ENCODE results near the gene DRC7. TPM values are rescaled to one million over a fixed set of nuclear protein-coding genes. Genes with fewer than 3 reads are reported as not detected.
"Not testable (repeated sequence)": the region's sequence is repeated elsewhere in the genome, so short reads cannot be mapped to it uniquely, and the experiment has no call there.

The DRC7 gene
- total RNA-seq, 2 donors from 2014 or later, result not detected

DNA sequence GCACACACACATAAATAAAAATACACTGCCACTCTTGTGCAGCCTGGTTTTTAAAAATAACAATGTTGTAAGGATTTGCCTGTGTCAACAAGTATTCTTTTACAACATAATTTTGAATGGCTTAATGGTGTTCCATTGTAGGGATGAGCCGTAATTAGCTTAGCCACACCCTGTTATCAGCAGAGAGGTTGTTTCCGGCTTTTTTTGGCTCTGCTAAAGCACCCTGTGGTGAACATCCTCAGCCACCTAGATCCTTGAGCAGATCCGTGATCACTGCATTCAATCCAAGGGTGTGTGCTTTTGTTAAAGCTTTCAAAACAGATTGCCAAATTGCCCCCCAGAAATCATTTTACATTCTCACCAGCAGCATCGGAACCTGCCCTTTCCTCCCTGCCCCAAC lies 47.9 kb downstream of the DRC7 start:
- TF ChIP-seq, protein P1, sequence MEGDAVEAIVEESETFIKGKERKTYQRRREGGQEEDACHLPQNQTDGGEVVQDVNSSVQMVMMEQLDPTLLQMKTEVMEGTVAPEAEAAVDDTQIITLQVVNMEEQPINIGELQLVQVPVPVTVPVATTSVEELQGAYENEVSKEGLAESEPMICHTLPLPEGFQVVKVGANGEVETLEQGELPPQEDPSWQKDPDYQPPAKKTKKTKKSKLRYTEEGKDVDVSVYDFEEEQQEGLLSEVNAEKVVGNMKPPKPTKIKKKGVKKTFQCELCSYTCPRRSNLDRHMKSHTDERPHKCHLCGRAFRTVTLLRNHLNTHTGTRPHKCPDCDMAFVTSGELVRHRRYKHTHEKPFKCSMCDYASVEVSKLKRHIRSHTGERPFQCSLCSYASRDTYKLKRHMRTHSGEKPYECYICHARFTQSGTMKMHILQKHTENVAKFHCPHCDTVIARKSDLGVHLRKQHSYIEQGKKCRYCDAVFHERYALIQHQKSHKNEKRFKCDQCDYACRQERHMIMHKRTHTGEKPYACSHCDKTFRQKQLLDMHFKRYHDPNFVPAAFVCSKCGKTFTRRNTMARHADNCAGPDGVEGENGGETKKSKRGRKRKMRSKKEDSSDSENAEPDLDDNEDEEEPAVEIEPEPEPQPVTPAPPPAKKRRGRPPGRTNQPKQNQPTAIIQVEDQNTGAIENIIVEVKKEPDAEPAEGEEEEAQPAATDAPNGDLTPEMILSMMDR (IDR thresholded peaks at IDR 0.05), result no peak
- Histone ChIP-seq H3K9ac (ENCODE audit: low read depth in 2 of 2, low read length in 2 of 2) (no peak overlapping the region), H3K9me3 (no peaks in the 10 kb centered on the region), H3K4me1 (no peaks in the 10 kb centered on the region), H3K36me3 (no peaks in the 10 kb centered on the region), H3K27me3 (no peaks in the 10 kb centered on the region), H3K27ac (no peak overlapping the region), H3K4me3 (no peak overlapping the region)
- no peak for DNase-seq
- intact Hi-C loops (cut with DNase I), result no loop called here

- Histone ChIP-seq H3K4me3 (no peak overlapping the region), H3K27ac (no peak overlapping the region), H3K9me3 (no peaks in the 10 kb centered on the region), H3K9ac (ENCODE audit: low read depth in 2 of 2, low read length in 2 of 2) (no peak overlapping the region), H3K4me1 (no peaks in the 10 kb centered on the region), H3K27me3 (no peaks in the 10 kb centered on the region), H3K36me3 (no peaks in the 10 kb centered on the region)
- intact Hi-C loops (cut with DNase I), result no loop called here
- TF ChIP-seq, protein P1 (IDR thresholded peaks at IDR 0.05), result no peak
- no peak for DNase-seq
Measured at GRCh38 chr16:57743458-57743857, 48.9 kb downstream of the DRC7 start.

GRCh38 chr16:57743886-57744641 lies 49.5 kb downstream of the DRC7 start:
- Histone ChIP-seq H3K9me3 (no peaks in the 10 kb centered on the region), H3K4me3 (no peak overlapping the region), H3K4me1 (no peaks in the 10 kb centered on the region), H3K27ac (no peak overlapping the region), H3K9ac (ENCODE audit: low read depth in 2 of 2, low read length in 2 of 2) (no peak overlapping the region), H3K27me3 (no peaks in the 10 kb centered on the region), H3K36me3 (no peaks in the 10 kb centered on the region)
- TF ChIP-seq, protein P1 (IDR thresholded peaks at IDR 0.05), result no peak
- DNase-seq, result no peak
- intact Hi-C loops (cut with DNase I), result no loop called here

DNA sequence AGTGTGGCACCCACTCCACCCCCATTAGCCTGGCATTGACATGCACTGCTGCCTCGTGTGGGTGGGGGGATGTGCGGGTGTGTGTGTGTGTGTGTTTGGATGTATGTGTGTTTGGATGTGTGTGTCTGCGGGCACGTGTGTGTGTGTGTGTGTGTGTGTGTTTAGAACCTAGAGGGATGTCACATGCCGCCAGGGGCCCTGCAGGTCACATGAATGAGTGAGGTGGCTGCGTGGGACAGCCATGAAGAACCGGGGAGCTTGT lies 50.0 kb downstream of the DRC7 start:
- H3K36me3 ChIP-seq, result no peaks in the 10 kb centered on the region
- no peaks in the 10 kb centered on the region for H3K9me3 ChIP-seq
- intact Hi-C loops (cut with DNase I), result no loop called here

DNA sequence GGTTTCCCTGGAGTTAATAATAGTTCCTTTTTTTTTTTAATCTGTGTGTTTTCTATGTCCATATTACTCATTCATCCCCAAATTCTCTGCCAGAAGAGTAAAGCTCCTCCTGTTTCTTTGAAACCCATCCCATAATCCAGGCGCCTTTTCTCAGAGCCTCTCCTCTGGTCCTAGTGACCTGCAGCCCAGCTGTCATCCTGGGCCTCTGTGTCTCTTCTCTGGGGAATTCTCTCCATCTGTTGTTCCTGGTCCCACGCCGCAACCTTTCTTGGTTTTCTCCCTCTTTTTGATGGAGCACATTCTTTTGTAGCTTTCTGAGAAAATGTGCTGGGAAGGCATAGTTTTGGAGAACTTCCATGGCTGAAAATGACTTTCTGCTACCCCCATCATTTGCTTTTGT lies 51.2 kb downstream of the DRC7 start:
- no peak for DNase-seq
- no peaks in the 10 kb centered on the region for H3K9me3 ChIP-seq
- no peak overlapping the region for H3K4me3 ChIP-seq
- H3K27ac ChIP-seq, result no peak overlapping the region
- TF ChIP-seq, protein P1 (IDR thresholded peaks at IDR 0.05), result no peak
- H3K9ac ChIP-seq (ENCODE audit: low read depth in 2 of 2, low read length in 2 of 2), result no peak overlapping the region
- no peaks in the 10 kb centered on the region for H3K4me1 ChIP-seq
- H3K36me3 ChIP-seq, result no peaks in the 10 kb centered on the region
- H3K27me3 ChIP-seq, result no peaks in the 10 kb centered on the region
- intact Hi-C loops (cut with DNase I), result no loop called here

More for the DNA sequence above, 50.0 kb downstream of the DRC7 start:
- H3K27ac ChIP-seq, result no peak overlapping the region
- TF ChIP-seq, protein P1 (IDR thresholded peaks at IDR 0.05), result no peak
- H3K4me1 ChIP-seq, result no peaks in the 10 kb centered on the region
- no peak overlapping the region for H3K9ac ChIP-seq (ENCODE audit: low read depth in 2 of 2, low read length in 2 of 2)
- H3K4me3 ChIP-seq, result no peak overlapping the region
- no peaks in the 10 kb centered on the region for H3K27me3 ChIP-seq
- no peak for DNase-seq

- H3K36me3 ChIP-seq; intact Hi-C loops (cut with DNase I); H3K4me3 ChIP-seq: not testable (repeated sequence)
Measured at GRCh38 chr16:57746316-57746715, 51.7 kb downstream of the DRC7 start.

More at GRCh38 chr16:57746316-57746715, 51.7 kb downstream of the DRC7 start:
- not testable (repeated sequence) for H3K27me3 ChIP-seq; H3K27ac ChIP-seq; H3K4me1 ChIP-seq; H3K9ac ChIP-seq (ENCODE audit: low read depth in 2 of 2, low read length in 2 of 2); H3K9me3 ChIP-seq; DNase-seq
